Ovary (tissue), 9 donors: ENCODE measurements around the gene SLC1A7. TPM values are rescaled to one million over a fixed set of nuclear protein-coding genes. Genes with fewer than 3 reads are reported as not detected.

Experiments
- DNase-seq, 5 donors: peaks; one replicate each; pipeline ENCODE4 v3.0.0-alpha.2; 2019 to 2020
- H3K27ac ChIP-seq, 2 donors: fragments of 200-600 bp; one replicate each; pipeline versions ENCODE4 v1.5.1 to v1.8.0; 2019 to 2022
- H3K27me3 ChIP-seq: fragments of 200-600 bp; one replicate; pipeline ENCODE4 v1.8.0; 2022
- H3K36me3 ChIP-seq: fragments of 200-600 bp; sonication (generic); one replicate; pipeline ENCODE4 v1.5.1; 2019
- H3K4me1 ChIP-seq: one replicate; pipeline ENCODE4 v1.8.1; 2013; ENCODE audit warnings: mild to moderate bottlenecking, moderate library complexity; ENCODE audit not compliant: insufficient read depth
- H3K4me3 ChIP-seq: fragments of 200-600 bp; sonication (generic); one replicate; pipeline ENCODE4 v1.5.1; 2017
- H3K9me3 ChIP-seq, 2 donors: fragments of 200-600 bp in 1 of 2; sonication (generic) in 1 of 2; one replicate each; pipeline versions ENCODE4 v1.5.1 to v1.8.1; 2013 to 2019; ENCODE audit warnings: mild to moderate bottlenecking in 1 of 2, moderate library complexity in 1 of 2
- EP300 ChIP-seq: sonication (generic); formaldehyde crosslinking; IDR thresholded peaks from one replicate; pipeline ENCODE4 v1.6.1; 2017; ENCODE audit warnings: antibody characterized with exemption
- POLR2A ChIP-seq: fragments of 450-650 bp; IDR thresholded peaks from one replicate; pipeline ENCODE4 v1.6.1; 2017; ENCODE audit warnings: antibody characterized with exemption, mild to moderate bottlenecking, moderate library complexity
- WGBS, 3 donors: extraction: QIAGEN DNeasy Blood & Tissue Kit in 1 of 3; methylation state at CpG; one replicate each; pipeline versions ENCODE4 v1.1.5 to v1.1.7; 2013 to 2017; 5-methylcytosine and 5-hydroxymethylcytosine counted together
- intact Hi-C, 4 donors: fragments of 100-400 bp; cut with DNase I; formaldehyde crosslinking; loops; one replicate each; pipeline versions ENCODE4 v1.11.0 to v1.15.1; 2022 to 2023
- polyA plus RNA-seq, 2 donors: library from polyadenylated mRNA; stranded (reverse); fragments of 200-250 nt in 1 of 2; fragments of 350-450 nt in 1 of 2; fragmentation: Illumina TruSeq in 1 of 2; extraction: RNeasy Lipid Tissue Mini Kit (QIAGEN cat#74804) in 1 of 2; gene quantifications; one replicate each; pipeline ENCODE4 v1.2.3, GENCODE V29; 2013 to 2014
- total RNA-seq, 7 donors: library from RNA; depleted of rRNA in 2 of 7; stranded (reverse); fragments of >200 nt in 2 of 7; fragmentation: NEBNext Ultra II Directional in 3 of 7; extraction: Animal tissue kit (Norgen Biotek cat#: 25700) in 3 of 7; gene quantifications; one replicate each; pipeline versions ENCODE4 v1.1.0 to v1.2.4, GENCODE V29; 2016 to 2023
- TF ChIP-seq, protein P1 (sequence below), 3 donors: fragments of 450-650 bp in 2 of 3; fragments of 200-600 bp in 1 of 3; IDR thresholded peaks; one replicate each; pipeline versions ENCODE4 v1.5.1 to v1.8.0; 2016 to 2022; ENCODE audit warnings: antibody characterized with exemption in 3 of 3, mild to moderate bottlenecking in 1 of 3
- donor health status: DM: no; HTN: no; CAD: no; lungs with moderate emphysema.
- donor health status: DM: no; HTN: no; CAD: no.
- donor health status: Bipolar disorder and iron deficiency.
- donor health status: DM: yes; HTN: yes; CAD: no.
- donor health status: DM: no; HTN: no; CAD: no.
- donor health status: DM: yes; HTN: yes; CAD: no.

The SLC1A7 gene
- total and polyA plus RNA-seq, 9 donors: 0.25 to 0.28 TPM; not detected in 7

DNA sequence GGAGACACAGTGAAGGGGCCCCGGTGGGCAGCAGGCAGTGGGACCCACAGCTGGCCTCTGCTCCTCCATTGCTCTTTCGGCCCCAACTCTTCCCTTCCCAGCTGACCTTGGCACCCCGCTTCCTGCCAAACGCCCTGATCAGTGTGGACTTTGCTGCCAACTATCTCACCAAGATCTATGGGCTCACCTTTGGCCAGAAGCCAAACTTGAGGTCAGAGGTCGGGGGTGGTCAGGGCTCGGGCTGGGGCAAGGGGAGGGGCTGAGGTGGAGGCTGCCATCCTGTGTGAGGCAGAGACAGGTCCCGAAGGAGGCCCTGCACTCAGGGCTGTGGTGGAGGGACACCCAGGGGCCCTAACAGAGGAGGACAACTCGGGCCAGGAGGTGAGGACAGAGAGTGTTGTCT, 66.7 kb downstream of the SLC1A7 start:
- no peaks in the 10 kb centered on the region for H3K27me3 ChIP-seq
- H3K4me3 ChIP-seq: no peak overlapping the region
- intact Hi-C loops: loop anchor here in 1 of 4 donors (10.0 kb wide), 1 partner anchor 99 kb away; no protein-coding TSS in a partner anchor
- H3K27ac ChIP-seq: no peak overlapping the region
- DNase-seq: peak in 3 of 5 donors; percentile 37 to 63 (median 51)
- WGBS, 3 donors: 64 to 74% (median 68%) methylated on average over 8 of the region's 8 CpGs
- H3K36me3 ChIP-seq: no peaks in the 10 kb centered on the region
- H3K4me1 ChIP-seq: peaks cover 7% of the 10 kb centered on the region
- TF ChIP-seq EP300 (no peak), POLR2A (no peak)
- TF ChIP-seq, protein P1, sequence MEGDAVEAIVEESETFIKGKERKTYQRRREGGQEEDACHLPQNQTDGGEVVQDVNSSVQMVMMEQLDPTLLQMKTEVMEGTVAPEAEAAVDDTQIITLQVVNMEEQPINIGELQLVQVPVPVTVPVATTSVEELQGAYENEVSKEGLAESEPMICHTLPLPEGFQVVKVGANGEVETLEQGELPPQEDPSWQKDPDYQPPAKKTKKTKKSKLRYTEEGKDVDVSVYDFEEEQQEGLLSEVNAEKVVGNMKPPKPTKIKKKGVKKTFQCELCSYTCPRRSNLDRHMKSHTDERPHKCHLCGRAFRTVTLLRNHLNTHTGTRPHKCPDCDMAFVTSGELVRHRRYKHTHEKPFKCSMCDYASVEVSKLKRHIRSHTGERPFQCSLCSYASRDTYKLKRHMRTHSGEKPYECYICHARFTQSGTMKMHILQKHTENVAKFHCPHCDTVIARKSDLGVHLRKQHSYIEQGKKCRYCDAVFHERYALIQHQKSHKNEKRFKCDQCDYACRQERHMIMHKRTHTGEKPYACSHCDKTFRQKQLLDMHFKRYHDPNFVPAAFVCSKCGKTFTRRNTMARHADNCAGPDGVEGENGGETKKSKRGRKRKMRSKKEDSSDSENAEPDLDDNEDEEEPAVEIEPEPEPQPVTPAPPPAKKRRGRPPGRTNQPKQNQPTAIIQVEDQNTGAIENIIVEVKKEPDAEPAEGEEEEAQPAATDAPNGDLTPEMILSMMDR (IDR thresholded peaks at IDR 0.05): no peak
- no peaks in the 10 kb centered on the region for H3K9me3 ChIP-seq

DNA sequence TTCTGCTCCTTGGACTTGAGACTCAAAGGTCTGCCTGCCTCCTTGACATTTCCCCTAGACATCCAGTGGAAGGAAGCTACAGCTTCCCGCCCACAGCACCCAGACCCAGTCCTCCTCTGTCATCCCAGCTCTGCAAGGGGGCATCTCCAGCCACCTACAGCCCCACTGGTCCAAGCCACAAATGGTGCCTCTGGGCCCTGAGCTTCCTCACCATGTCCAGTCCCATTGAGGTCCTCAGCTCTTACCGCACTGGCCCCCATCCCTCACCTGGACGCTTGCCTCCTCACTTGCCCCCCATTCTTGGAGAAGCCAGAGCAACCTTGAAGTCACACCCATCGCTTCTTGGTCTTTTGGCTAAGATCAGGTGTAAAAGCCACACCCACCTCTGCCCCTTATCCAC, 67.2 kb downstream of the SLC1A7 start:
- H3K27me3 ChIP-seq: no peaks in the 10 kb centered on the region
- H3K36me3 ChIP-seq: no peaks in the 10 kb centered on the region
- no peaks in the 10 kb centered on the region for H3K9me3 ChIP-seq
- peaks cover 7% of the 10 kb centered on the region for H3K4me1 ChIP-seq
- intact Hi-C loops: loop anchor here in 1 of 4 donors (10.0 kb wide), 1 partner anchor 100 kb away; no protein-coding TSS in a partner anchor
- no peak overlapping the region for H3K4me3 ChIP-seq
- TF ChIP-seq, protein P1 (IDR thresholded peaks at IDR 0.05): no peak
- TF ChIP-seq EP300: no peak
- no peak for TF ChIP-seq POLR2A
- WGBS, 3 donors: 98 to 99% (median 98%) methylated on average over 4 of the region's 4 CpGs
- H3K27ac ChIP-seq: peak overlapping the region; percentile 11 to 87
- DNase-seq: peak in 3 of 5 donors; percentile 20 to 36 (median 21)

DNA sequence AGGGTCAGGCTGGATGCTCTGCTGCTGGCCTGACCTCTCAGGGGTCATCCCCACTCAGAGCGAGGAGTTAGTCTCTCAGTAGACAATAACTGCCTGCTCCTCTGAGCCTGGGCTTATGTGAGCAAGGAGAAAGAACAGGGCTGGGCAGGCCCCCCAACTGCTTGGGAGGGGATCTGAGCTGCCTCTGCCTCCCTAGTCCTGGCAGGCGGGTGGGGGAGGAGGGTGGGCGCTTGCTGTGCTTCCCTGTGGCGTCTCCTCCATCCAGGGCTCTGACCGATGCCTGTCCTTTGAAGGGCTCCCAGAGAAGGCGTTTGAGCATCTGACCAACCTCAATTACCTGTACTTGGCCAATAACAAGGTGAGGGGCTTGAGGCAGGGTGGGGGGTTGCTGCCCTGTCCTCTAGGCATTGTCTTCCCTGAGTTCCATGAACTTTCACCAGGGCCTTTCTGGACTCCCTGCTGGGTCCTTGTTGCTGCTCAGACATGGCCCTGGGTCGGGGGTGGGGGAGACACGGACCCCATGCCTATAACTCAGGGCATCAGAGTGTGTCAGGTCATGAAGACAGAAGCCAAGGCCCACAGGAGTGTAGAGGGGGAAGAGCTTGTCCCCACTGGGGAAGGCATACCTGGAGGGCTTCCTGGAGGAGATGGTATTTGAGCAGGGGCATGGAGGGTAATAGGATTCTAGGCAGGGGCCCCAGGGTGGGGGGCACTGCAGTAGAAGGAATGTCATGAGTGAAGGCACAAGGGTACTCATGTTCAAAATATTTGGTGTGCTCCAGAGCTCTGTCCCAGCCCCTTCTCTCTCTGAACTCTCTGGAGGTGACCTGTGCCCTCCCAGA, 67.9 kb downstream of the SLC1A7 start:
- Histone ChIP-seq H3K27me3 (no peaks in the 10 kb centered on the region), H3K27ac (peak overlapping the region; percentile 79 to 87), H3K9me3 (no peaks in the 10 kb centered on the region), H3K4me1 (peaks cover 7% of the 10 kb centered on the region), H3K4me3 (no peak overlapping the region), H3K36me3 (no peaks in the 10 kb centered on the region)
- peak in 3 of 5 donors; percentile 17 to 33 (median 17) for DNase-seq
- intact Hi-C loops: loop anchor here in 1 of 4 donors (10.0 kb wide), 1 partner anchor 100 kb away; no protein-coding TSS in a partner anchor
- no peak for TF ChIP-seq EP300
- no peak for TF ChIP-seq POLR2A
- WGBS, 3 donors: 73 to 80% (median 80%) methylated on average over 8 of the region's 8 CpGs

GRCh38 chr1:53073868-53074311, 68.5 kb downstream of the SLC1A7 start:
- H3K9me3 ChIP-seq: no peaks in the 10 kb centered on the region
- H3K4me1 ChIP-seq: peaks cover 7% of the 10 kb centered on the region
- no peaks in the 10 kb centered on the region for H3K27me3 ChIP-seq
- peak overlapping the region; percentile 79 to 87 for H3K27ac ChIP-seq
- H3K4me3 ChIP-seq: no peak overlapping the region
- TF ChIP-seq, protein P1 (IDR thresholded peaks at IDR 0.05): no peak
- peak; percentile 9 for TF ChIP-seq POLR2A
- intact Hi-C loops: loop anchor here in 1 of 4 donors (10.0 kb wide), 1 partner anchor 101 kb away; no protein-coding TSS in a partner anchor
- DNase-seq: peak; percentile 78 to 96 (median 87)
- no peaks in the 10 kb centered on the region for H3K36me3 ChIP-seq
- WGBS, 3 donors: 12 to 35% (median 28%) methylated on average over 10 of the region's 10 CpGs
